Subcutaneous adipose tissue (tissue), 4 donors: Measurements from ENCODE around the gene JMJD6. TPM values are rescaled to one million over a fixed set of nuclear protein-coding genes. Genes with fewer than 3 reads are reported as not detected.

Experiments
- CTCF ChIP-seq: fragments of 450-650 bp; IDR thresholded peaks from one replicate; pipeline ENCODE4 v1.5.1; 2016; ENCODE audit warnings: low read depth, mild to moderate bottlenecking, control low read depth, antibody characterized with exemption, moderate library complexity
- total RNA-seq, 4 donors: library from RNA; depleted of rRNA; stranded (reverse); fragments of >200 nt; gene quantifications; one replicate each; pipeline ENCODE4 v1.1.0, GENCODE V29; 2016

JMJD6 gene
- total RNA-seq, 4 donors from 2014 or later: 17.5 to 21.8 (median 18.8) TPM

- TF ChIP-seq CTCF: no peak
Measured at GRCh38 chr17:76673729-76674128, 52.7 kb downstream of the JMJD6 start.

DNA sequence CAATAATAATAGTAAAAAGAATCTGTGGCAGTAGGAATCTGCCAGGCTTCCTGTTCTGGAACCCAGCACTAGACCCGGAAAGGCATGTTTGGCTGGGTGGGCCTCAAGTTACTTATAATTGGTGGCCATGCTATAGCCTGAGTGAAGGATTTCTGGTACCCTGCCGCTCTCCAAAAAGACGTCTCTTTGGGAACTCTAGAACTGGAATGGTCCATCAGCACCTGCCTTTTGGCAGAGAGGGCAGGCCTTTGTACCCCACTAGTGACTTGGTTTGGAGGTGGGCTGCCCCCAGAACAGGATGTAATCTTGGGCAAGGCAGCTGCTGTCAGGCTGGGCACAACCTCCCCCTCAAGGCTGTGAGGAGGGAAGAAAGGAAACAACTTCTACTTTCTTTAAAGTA is 53.5 kb downstream of the JMJD6 start:
- TF ChIP-seq CTCF: no peak

- TF ChIP-seq CTCF: no peak
Measured at GRCh38 chr17:76672270-76672851, 54.0 kb downstream of the JMJD6 start.

- no peak for TF ChIP-seq CTCF
Measured at GRCh38 chr17:76671912-76672262, 54.5 kb downstream of the JMJD6 start.

- TF ChIP-seq CTCF: no peak
Measured at GRCh38 chr17:76671123-76671911, 55.1 kb downstream of the JMJD6 start.

DNA sequence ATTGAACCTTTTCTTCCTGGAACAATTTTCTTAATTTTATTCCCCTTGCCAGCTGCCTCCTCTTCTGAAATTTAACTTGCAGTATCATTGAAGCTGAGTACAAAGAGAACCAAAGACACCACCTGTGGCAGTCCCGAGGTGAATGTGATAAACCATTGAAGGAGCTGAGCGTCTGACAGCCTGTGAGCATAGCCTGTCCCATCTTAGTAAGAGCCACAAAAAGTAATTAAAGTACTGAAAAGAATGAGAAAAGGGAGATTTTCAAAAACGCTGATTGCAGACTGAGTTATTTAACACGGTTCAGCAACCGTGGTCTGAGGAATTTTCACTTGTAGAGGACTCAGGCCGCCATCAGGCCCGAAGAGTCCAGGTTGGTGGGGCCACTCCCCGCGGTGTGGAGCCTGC is 55.7 kb downstream of the JMJD6 start:
- no peak for TF ChIP-seq CTCF

GRCh38 chr17:76670020-76670717 is 56.2 kb downstream of the JMJD6 start:
- no peak for TF ChIP-seq CTCF
